Measurements from ENCODE around the gene SSRP1.
"Not testable (repeated sequence)": the region's sequence is repeated elsewhere in the genome, so short reads cannot be mapped to it uniquely, and the experiment has no call there.

Gene SSRP1

DNA sequence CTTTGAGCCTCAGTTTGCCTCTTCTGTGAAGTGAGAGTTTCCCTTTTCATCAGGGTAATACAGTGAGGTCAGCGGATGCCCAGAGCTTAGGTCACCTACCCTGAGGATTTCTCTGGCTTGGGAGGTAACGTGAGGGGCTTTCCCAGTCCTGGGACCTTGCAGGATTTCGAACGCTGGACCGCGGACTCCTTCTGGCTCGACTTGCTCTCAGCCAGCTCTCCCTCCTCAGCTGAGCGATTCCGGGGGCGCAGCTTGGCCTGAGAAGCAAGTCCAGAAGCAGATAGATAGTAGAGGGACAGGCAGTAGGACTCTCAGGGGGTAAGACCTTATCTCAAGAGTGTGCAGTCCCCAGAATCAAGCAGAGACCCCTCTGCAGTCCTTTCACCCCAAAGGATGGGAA is 34.9 kb downstream of the SSRP1 start:
- TF ChIP-seq, protein P1, sequence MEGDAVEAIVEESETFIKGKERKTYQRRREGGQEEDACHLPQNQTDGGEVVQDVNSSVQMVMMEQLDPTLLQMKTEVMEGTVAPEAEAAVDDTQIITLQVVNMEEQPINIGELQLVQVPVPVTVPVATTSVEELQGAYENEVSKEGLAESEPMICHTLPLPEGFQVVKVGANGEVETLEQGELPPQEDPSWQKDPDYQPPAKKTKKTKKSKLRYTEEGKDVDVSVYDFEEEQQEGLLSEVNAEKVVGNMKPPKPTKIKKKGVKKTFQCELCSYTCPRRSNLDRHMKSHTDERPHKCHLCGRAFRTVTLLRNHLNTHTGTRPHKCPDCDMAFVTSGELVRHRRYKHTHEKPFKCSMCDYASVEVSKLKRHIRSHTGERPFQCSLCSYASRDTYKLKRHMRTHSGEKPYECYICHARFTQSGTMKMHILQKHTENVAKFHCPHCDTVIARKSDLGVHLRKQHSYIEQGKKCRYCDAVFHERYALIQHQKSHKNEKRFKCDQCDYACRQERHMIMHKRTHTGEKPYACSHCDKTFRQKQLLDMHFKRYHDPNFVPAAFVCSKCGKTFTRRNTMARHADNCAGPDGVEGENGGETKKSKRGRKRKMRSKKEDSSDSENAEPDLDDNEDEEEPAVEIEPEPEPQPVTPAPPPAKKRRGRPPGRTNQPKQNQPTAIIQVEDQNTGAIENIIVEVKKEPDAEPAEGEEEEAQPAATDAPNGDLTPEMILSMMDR (IDR thresholded peaks at IDR 0.05; ENCODE audit: borderline replicate concordance, extremely low read depth, low read length, poor library complexity, severe bottlenecking), result no peak
- TF ChIP-seq EZH2 (IDR thresholded peaks at IDR 0.05; ENCODE audit: borderline replicate concordance, low read depth, low read length, severe bottlenecking), result no peak
- H3K9ac ChIP-seq (ENCODE audit: low read depth, low read length), result no peak overlapping the region
- no peak overlapping the region for H3K4me2 ChIP-seq (ENCODE audit: insufficient read depth, low read length)
- DNase-seq (no peak), ATAC-seq (ENCODE audit: insufficient read depth, low read depth) (no peak)
- H3K36me3 ChIP-seq (ENCODE audit: insufficient read depth, low read length), result peaks cover 43% of the 10 kb centered on the region
- no peak overlapping the region for H3K4me3 ChIP-seq (ENCODE audit: low read depth in 1 of 2, low read length in 2 of 2)
- no peaks in the 10 kb centered on the region for H4K20me1 ChIP-seq (ENCODE audit: insufficient read depth, low read length)
- no peaks in the 10 kb centered on the region for H3K79me2 ChIP-seq (ENCODE audit: insufficient read depth, low read length)
- H3K27ac ChIP-seq (ENCODE audit: low read length), result no peak overlapping the region
- H3K27me3 ChIP-seq (ENCODE audit: insufficient read depth, low read length, poor library complexity), result no peaks in the 10 kb centered on the region
- no peaks in the 10 kb centered on the region for H3K4me1 ChIP-seq (ENCODE audit: insufficient read depth, low read length)
- H2AFZ ChIP-seq (ENCODE audit: low read depth, low read length), result no peak overlapping the region
- H3K9me3 ChIP-seq (ENCODE audit: insufficient read depth, low read length, severe bottlenecking), result peaks cover 11% of the 10 kb centered on the region

DNA sequence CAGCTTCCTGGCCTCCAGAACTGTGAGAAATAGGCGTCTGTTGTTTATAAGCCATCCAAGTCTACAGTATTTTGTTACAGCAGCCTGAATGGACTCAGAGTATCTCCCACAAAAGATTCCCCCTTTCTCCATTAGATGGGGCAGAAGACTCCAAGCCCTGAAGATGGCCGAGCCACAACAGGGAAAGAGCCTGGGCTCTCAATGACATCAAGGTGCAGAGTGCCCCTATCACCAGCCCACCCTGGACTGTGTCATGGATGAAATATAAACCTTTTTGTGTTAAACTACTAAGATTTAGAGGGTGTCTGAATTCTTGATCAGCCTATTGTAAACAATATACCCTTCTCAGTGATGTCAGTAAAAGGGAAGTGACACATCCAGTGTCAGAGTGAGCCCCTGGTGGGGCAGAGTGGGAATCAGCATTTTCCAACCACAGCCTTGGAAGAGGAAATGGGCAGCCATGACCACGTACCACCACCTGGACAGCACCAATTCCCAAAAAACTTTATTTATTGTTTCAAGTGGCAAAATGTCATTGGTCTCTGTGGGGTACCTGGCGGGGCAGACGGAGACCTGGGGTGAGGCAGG is 36.4 kb downstream of the SSRP1 start:
- Histone ChIP-seq H4K20me1 (ENCODE audit: insufficient read depth, low read length) (no peaks in the 10 kb centered on the region), H3K9ac (ENCODE audit: low read depth, low read length) (no peak overlapping the region), H3K27me3 (ENCODE audit: insufficient read depth, low read length, poor library complexity) (no peaks in the 10 kb centered on the region), H3K4me1 (ENCODE audit: insufficient read depth, low read length) (no peaks in the 10 kb centered on the region), H3K9me3 (ENCODE audit: insufficient read depth, low read length, severe bottlenecking) (peaks cover 11% of the 10 kb centered on the region), H2AFZ (ENCODE audit: low read depth, low read length) (no peak overlapping the region), H3K27ac (ENCODE audit: low read length) (no peak overlapping the region), H3K36me3 (ENCODE audit: insufficient read depth, low read length) (peaks cover 43% of the 10 kb centered on the region), H3K4me2 (ENCODE audit: insufficient read depth, low read length) (no peak overlapping the region), H3K79me2 (ENCODE audit: insufficient read depth, low read length) (no peaks in the 10 kb centered on the region), H3K4me3 (ENCODE audit: low read depth in 1 of 2, low read length in 2 of 2) (no peak overlapping the region)
- ATAC-seq (ENCODE audit: insufficient read depth, low read depth) (no peak), DNase-seq (no peak)
- TF ChIP-seq, protein P1 (IDR thresholded peaks at IDR 0.05; ENCODE audit: borderline replicate concordance, extremely low read depth, low read length, poor library complexity, severe bottlenecking), result no peak
- no peak for TF ChIP-seq EZH2 (IDR thresholded peaks at IDR 0.05; ENCODE audit: borderline replicate concordance, low read depth, low read length, severe bottlenecking)

DNA sequence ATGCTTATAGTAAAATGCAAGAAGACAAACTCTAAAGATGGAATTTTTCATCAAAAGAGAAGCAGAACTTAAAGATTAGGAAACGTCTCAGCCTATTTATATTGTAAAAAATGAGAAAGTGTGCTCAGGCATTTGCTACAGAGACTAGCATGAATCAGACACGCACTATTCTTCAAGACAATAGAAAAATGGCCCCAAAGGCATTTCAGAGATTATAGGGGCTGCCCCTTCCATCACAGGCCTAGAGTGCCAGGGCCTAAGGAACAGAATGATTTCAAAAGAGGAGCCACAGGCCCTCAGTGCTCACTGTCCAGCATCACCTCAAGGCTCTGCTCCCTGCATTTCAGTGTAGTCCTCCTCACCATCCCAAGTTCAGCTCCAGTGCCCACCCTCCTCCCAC is 38.5 kb downstream of the SSRP1 start:
- Histone ChIP-seq H3K79me2 (ENCODE audit: insufficient read depth, low read length) (no peaks in the 10 kb centered on the region), H3K27me3 (ENCODE audit: insufficient read depth, low read length, poor library complexity) (no peaks in the 10 kb centered on the region), H3K27ac (ENCODE audit: low read length) (no peak overlapping the region), H2AFZ (ENCODE audit: low read depth, low read length) (no peak overlapping the region), H3K4me3 (ENCODE audit: low read depth in 1 of 2, low read length in 2 of 2) (no peak overlapping the region), H3K4me1 (ENCODE audit: insufficient read depth, low read length) (no peaks in the 10 kb centered on the region), H3K4me2 (ENCODE audit: insufficient read depth, low read length) (no peak overlapping the region), H3K9me3 (ENCODE audit: insufficient read depth, low read length, severe bottlenecking) (peaks cover 11% of the 10 kb centered on the region), H4K20me1 (ENCODE audit: insufficient read depth, low read length) (no peaks in the 10 kb centered on the region), H3K36me3 (ENCODE audit: insufficient read depth, low read length) (peaks cover 35% of the 10 kb centered on the region), H3K9ac (ENCODE audit: low read depth, low read length) (no peak overlapping the region)
- TF ChIP-seq EZH2 (IDR thresholded peaks at IDR 0.05; ENCODE audit: borderline replicate concordance, low read depth, low read length, severe bottlenecking), result no peak
- TF ChIP-seq, protein P1 (IDR thresholded peaks at IDR 0.05; ENCODE audit: borderline replicate concordance, extremely low read depth, low read length, poor library complexity, severe bottlenecking), result no peak
- ATAC-seq (ENCODE audit: insufficient read depth, low read depth), result no peak
- DNase-seq, result no peak

DNA sequence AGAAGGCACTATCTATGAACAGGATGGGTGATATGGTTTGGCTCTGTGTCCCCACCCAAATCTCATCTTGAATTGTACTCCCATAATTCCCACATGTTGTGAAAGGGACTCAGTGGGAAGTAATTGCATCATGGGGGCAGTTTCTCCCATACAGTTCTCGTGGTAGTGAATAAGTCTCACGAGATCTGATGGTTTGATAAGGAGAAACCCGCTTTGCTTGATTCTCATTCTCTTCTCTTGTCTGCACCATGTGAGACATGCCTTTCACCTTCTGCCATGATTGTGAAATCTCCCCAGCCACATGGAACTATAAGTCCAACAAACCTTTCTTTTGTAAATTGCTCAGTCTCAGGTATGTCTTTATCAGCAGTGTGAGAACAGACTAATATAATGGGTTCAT is 39.5 kb downstream of the SSRP1 start:
- H2AFZ ChIP-seq (ENCODE audit: low read depth, low read length); H3K27me3 ChIP-seq (ENCODE audit: insufficient read depth, low read length, poor library complexity); H4K20me1 ChIP-seq (ENCODE audit: insufficient read depth, low read length); H3K4me3 ChIP-seq (ENCODE audit: low read depth in 1 of 2, low read length in 2 of 2); H3K4me1 ChIP-seq (ENCODE audit: insufficient read depth, low read length); DNase-seq; H3K27ac ChIP-seq (ENCODE audit: low read length); ATAC-seq (ENCODE audit: insufficient read depth, low read depth); H3K79me2 ChIP-seq (ENCODE audit: insufficient read depth, low read length); H3K4me2 ChIP-seq (ENCODE audit: insufficient read depth, low read length); H3K9ac ChIP-seq (ENCODE audit: low read depth, low read length): not testable (repeated sequence)
- peaks cover 25% of the 10 kb centered on the region for H3K36me3 ChIP-seq (ENCODE audit: insufficient read depth, low read length)
- H3K9me3 ChIP-seq (ENCODE audit: insufficient read depth, low read length, severe bottlenecking), result peaks cover 11% of the 10 kb centered on the region
